ENCODE measurements around the gene FKBP15.

DNA sequence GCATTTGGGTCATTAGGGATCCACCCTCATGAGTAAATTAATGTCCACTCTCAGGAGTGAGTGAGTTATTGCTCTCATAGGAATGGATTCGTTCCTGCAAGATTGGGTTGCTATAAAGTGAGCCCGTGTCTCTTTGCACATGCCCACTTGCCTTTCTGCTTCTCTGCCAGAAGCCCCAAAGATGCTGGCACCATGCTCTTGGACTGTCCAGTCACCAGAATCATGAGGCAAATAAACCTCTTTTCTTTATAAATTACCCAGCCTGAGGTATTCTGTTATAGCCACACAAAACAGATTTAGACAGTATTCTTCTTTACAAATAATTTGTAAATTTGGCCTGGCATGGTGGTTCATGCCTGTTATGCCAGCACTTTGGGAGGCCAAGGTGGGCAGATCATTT, 29.7 kb upstream of the FKBP15 start:
- TF ChIP-seq POLR2A (IDR thresholded peaks at IDR 0.05), result no peak
- TF ChIP-seq, protein P1, sequence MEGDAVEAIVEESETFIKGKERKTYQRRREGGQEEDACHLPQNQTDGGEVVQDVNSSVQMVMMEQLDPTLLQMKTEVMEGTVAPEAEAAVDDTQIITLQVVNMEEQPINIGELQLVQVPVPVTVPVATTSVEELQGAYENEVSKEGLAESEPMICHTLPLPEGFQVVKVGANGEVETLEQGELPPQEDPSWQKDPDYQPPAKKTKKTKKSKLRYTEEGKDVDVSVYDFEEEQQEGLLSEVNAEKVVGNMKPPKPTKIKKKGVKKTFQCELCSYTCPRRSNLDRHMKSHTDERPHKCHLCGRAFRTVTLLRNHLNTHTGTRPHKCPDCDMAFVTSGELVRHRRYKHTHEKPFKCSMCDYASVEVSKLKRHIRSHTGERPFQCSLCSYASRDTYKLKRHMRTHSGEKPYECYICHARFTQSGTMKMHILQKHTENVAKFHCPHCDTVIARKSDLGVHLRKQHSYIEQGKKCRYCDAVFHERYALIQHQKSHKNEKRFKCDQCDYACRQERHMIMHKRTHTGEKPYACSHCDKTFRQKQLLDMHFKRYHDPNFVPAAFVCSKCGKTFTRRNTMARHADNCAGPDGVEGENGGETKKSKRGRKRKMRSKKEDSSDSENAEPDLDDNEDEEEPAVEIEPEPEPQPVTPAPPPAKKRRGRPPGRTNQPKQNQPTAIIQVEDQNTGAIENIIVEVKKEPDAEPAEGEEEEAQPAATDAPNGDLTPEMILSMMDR (IDR thresholded peaks at IDR 0.05), result no peak
